ENCODE results near the gene SLC28A1. TPM values are rescaled to one million over a fixed set of nuclear protein-coding genes. Genes with fewer than 3 reads are reported as not detected.
"Not testable (repeated sequence)": the region's sequence is repeated elsewhere in the genome, so short reads cannot be mapped to it uniquely, and the experiment has no call there.

The SLC28A1 gene
- polyA plus RNA-seq, 3 donors from 2014 or later: not detected

DNA sequence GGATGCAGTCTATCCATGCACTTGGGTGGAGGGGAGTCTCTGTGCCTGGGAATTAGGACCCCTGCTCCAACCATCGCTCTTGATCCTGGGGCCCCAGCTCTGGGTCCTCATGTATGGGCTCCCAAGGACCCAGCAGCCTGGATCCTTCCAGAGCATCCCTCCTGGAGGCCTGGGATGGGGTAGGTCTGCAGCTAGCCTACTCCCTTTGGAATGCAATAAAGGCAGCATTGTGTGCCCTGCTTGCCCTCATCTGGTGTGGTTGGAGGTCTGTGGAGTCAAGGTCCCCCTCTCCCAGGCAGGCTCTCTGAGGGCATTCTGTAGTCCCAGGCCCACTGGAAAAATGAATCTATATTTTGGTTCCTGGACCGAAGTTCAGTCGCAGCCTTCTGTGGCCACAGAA, 15.0 kb upstream of the SLC28A1 start:
- no peak for DNase-seq
- no peaks in the 10 kb centered on the region for H3K4me1 Mint-ChIP-seq
- no peaks in the 10 kb centered on the region for H3K27me3 Mint-ChIP-seq (ENCODE audit: low read depth in 3 of 3)
- H3K9me3 Mint-ChIP-seq: no peaks in the 10 kb centered on the region
- no peaks in the 10 kb centered on the region for H3K36me3 Mint-ChIP-seq
- H3K27ac Mint-ChIP-seq: no peak overlapping the region
- no peak overlapping the region for H3K4me3 Mint-ChIP-seq

- H3K36me3 Mint-ChIP-seq: no peaks in the 10 kb centered on the region
- no peak overlapping the region for H3K27ac Mint-ChIP-seq
- H3K9me3 Mint-ChIP-seq: no peaks in the 10 kb centered on the region
- no peak for DNase-seq
- H3K4me3 Mint-ChIP-seq: no peak overlapping the region
- H3K4me1 Mint-ChIP-seq: no peaks in the 10 kb centered on the region
- H3K27me3 Mint-ChIP-seq (ENCODE audit: low read depth in 3 of 3): peaks cover 0 to 3% (median 0%) of the 10 kb centered on the region in 3 donors
Observed at GRCh38 chr15:84871428-84871985, 13.0 kb upstream of the SLC28A1 start.

GRCh38 chr15:84872009-84872910, 12.2 kb upstream of the SLC28A1 start:
- Mint-ChIP-seq H3K36me3 (no peaks in the 10 kb centered on the region), H3K9me3 (no peaks in the 10 kb centered on the region), H3K4me3 (no peak overlapping the region), H3K4me1 (no peaks in the 10 kb centered on the region), H3K27ac (no peak overlapping the region), H3K27me3 (ENCODE audit: low read depth in 3 of 3) (peaks cover 0 to 3% (median 0%) of the 10 kb centered on the region in 3 donors)
- no peak for DNase-seq

GRCh38 chr15:84873997-84874396, 10.5 kb upstream of the SLC28A1 start:
- Mint-ChIP-seq H3K27me3 (ENCODE audit: low read depth in 3 of 3) (peaks cover 0 to 3% (median 0%) of the 10 kb centered on the region in 3 donors), H3K27ac (no peak overlapping the region), H3K9me3 (no peaks in the 10 kb centered on the region), H3K4me3 (peak overlapping the region in 1 of 5 donors; percentile 5), H3K4me1 (no peaks in the 10 kb centered on the region), H3K36me3 (no peaks in the 10 kb centered on the region)
- no peak for DNase-seq

- Mint-ChIP-seq H3K4me3 (no peak overlapping the region), H3K9me3 (no peaks in the 10 kb centered on the region), H3K36me3 (no peaks in the 10 kb centered on the region), H3K4me1 (no peaks in the 10 kb centered on the region), H3K27ac (no peak overlapping the region), H3K27me3 (ENCODE audit: low read depth in 3 of 3) (peaks cover 0 to 3% (median 0%) of the 10 kb centered on the region in 3 donors)
- DNase-seq: no peak
Observed at GRCh38 chr15:84874981-84875699, 9.3 kb upstream of the SLC28A1 start.

DNA sequence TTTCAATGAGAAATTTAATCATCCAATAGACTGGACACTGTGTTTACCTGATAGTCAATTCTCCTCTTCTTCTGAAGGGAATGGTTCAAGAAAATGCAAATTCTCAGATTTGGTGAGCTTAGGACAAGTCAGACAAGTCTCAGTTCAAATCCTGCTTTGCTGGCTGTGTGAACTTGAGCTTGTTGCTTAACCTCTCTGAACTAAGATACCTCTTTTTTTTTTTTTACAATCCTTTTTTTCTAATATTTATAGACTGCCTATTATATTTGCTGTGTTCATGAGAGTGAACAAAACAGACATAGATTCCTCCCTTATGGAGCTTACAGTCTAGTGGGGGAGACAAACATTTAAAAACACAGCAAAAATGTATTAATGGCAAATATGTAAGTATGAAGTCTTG, 8.2 kb upstream of the SLC28A1 start:
- no peak overlapping the region for H3K4me3 Mint-ChIP-seq
- H3K36me3 Mint-ChIP-seq: no peaks in the 10 kb centered on the region
- peaks cover 0 to 3% (median 0%) of the 10 kb centered on the region in 3 donors for H3K27me3 Mint-ChIP-seq (ENCODE audit: low read depth in 3 of 3)
- no peak for DNase-seq
- no peak overlapping the region for H3K27ac Mint-ChIP-seq
- H3K9me3 Mint-ChIP-seq: no peaks in the 10 kb centered on the region
- no peaks in the 10 kb centered on the region for H3K4me1 Mint-ChIP-seq

DNA sequence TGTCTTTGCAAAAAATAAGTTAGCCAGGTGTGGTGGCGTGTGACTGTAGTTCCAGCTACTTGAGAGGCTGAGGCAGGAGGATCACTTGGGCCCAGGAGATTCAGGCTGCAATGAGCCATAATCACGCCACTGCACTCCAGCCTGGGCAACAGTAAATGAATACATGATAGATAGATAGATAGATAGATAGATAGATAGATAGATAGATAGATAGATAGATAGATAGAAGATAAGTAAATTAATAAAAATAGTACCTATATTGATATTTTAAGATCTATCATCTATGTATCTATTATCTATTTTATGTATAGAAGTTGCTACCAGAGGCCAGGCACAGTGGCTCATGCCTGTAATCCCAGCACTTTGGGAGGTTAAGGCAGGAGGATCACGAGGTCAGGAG, 6.8 kb upstream of the SLC28A1 start:
- not testable (repeated sequence) for H3K9me3 Mint-ChIP-seq; H3K27me3 Mint-ChIP-seq (ENCODE audit: low read depth in 3 of 3); H3K36me3 Mint-ChIP-seq; H3K27ac Mint-ChIP-seq; H3K4me1 Mint-ChIP-seq; DNase-seq; H3K4me3 Mint-ChIP-seq

GRCh38 chr15:84878504-84878903, 6.0 kb upstream of the SLC28A1 start:
- H3K36me3 Mint-ChIP-seq: no peaks in the 10 kb centered on the region
- peak; percentile 32 to 55 (median 43) for DNase-seq
- H3K9me3 Mint-ChIP-seq: no peaks in the 10 kb centered on the region
- H3K27me3 Mint-ChIP-seq (ENCODE audit: low read depth in 3 of 3): peaks cover 0 to 4% (median 3%) of the 10 kb centered on the region in 3 donors
- no peaks in the 10 kb centered on the region for H3K4me1 Mint-ChIP-seq
- H3K27ac Mint-ChIP-seq: no peak overlapping the region
- no peak overlapping the region for H3K4me3 Mint-ChIP-seq

GRCh38 chr15:84879088-84879780, 5.2 kb upstream of the SLC28A1 start:
- Mint-ChIP-seq H3K4me1 (no peaks in the 10 kb centered on the region), H3K4me3 (no peak overlapping the region), H3K27ac (no peak overlapping the region), H3K27me3 (ENCODE audit: low read depth in 3 of 3) (peaks cover 0 to 4% (median 3%) of the 10 kb centered on the region in 3 donors), H3K36me3 (no peaks in the 10 kb centered on the region), H3K9me3 (no peaks in the 10 kb centered on the region)
- DNase-seq: no peak

DNA sequence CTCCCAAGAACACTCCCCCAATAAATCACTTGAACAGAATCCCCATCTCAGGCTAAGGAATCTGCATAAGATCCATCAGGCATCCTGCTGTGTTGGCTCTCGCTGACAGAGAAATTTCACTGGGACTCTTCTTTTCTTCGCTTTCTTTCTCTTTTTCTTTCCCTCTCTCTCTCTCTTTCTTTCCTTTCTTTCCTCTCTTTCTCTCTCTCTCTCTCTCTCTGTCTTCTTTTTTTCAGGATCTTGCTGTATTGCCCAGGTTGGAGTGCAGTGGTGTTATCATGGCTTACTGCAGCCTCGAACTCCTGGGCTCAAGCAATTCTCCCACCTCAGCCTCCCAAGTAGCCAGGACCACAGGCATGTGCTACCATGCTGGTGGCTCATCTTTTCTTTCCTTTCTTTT, 4.5 kb upstream of the SLC28A1 start:
- Mint-ChIP-seq H3K27ac (no peak overlapping the region), H3K27me3 (ENCODE audit: low read depth in 3 of 3) (peaks cover 0 to 4% (median 3%) of the 10 kb centered on the region in 3 donors), H3K9me3 (no peaks in the 10 kb centered on the region), H3K36me3 (no peaks in the 10 kb centered on the region), H3K4me1 (no peaks in the 10 kb centered on the region), H3K4me3 (no peak overlapping the region)
- DNase-seq: no peak

DNA sequence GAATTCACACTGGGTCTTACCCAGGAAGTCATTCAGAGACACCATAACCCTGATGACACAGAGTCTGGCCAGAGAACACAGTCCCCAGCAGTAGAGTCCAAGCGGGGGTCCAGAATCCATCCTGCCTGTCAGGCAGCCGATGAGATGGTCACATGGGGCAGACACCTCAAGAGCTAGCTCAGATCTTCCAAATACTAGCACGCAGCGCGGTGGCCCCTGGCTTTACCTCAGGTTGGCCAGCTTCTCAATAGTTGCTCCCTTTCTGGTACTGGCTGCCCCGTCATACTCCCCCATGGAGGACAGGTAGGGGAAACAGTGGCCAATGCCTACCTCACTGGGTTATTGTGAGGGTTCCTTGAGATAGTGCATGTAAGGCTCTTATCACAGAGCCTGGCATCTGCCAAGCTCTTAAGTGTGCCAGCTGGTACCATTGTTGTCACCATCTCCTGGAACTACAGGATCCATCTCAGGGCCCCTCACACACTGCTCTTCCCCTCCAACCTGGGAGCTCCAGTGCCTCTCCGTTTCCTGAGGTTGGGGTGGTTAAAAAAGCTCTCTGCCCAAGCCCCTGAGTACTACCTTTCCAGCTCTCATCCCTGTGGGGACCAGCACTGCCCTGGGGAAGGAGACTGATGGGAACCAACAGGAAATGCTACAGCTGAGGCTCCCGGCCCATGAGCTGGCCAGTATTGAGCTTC, 3.5 kb upstream of the SLC28A1 start:
- Mint-ChIP-seq H3K4me3 (no peak overlapping the region), H3K4me1 (no peaks in the 10 kb centered on the region), H3K9me3 (no peaks in the 10 kb centered on the region), H3K36me3 (no peaks in the 10 kb centered on the region), H3K27ac (no peak overlapping the region), H3K27me3 (ENCODE audit: low read depth in 3 of 3) (peaks cover 0 to 4% (median 0%) of the 10 kb centered on the region in 3 donors)
- DNase-seq: no peak

DNA sequence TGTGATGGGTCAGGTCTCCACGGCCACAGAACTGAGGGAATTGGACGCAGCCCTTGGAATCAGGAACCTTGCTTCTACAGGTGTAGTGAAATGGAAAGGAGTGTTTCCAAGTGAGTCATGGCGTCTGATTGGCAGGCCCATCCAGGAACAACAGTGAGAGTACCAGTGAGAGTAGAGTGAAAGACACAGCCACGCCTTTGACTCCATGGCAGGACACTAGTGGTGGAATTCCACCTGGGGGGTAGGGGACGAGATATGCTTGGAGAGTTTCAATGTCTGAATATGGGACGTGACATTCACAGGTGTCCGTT, 3.0 kb upstream of the SLC28A1 start:
- no peak for DNase-seq
- peaks cover 0 to 4% (median 0%) of the 10 kb centered on the region in 3 donors for H3K27me3 Mint-ChIP-seq (ENCODE audit: low read depth in 3 of 3)
- H3K36me3 Mint-ChIP-seq: no peaks in the 10 kb centered on the region

GRCh38 chr15:84883466-84883865, 996 bp upstream of the SLC28A1 start:
- peaks cover 0 to 4% (median 0%) of the 10 kb centered on the region in 3 donors for H3K27me3 Mint-ChIP-seq (ENCODE audit: low read depth in 3 of 3)
- no peaks in the 10 kb centered on the region for H3K4me1 Mint-ChIP-seq
- no peaks in the 10 kb centered on the region for H3K9me3 Mint-ChIP-seq
- DNase-seq: no peak
- no peak overlapping the region for H3K4me3 Mint-ChIP-seq
- no peaks in the 10 kb centered on the region for H3K36me3 Mint-ChIP-seq
- H3K27ac Mint-ChIP-seq: no peak overlapping the region

More for the DNA sequence above, 3.0 kb upstream of the SLC28A1 start:
- Mint-ChIP-seq H3K4me3 (no peak overlapping the region), H3K9me3 (no peaks in the 10 kb centered on the region), H3K4me1 (no peaks in the 10 kb centered on the region), H3K27ac (no peak overlapping the region)

All from immature natural killer cell (primary cell).